PC-9 (cell line): Measurements from ENCODE around the gene MCU. TPM values are rescaled to one million over a fixed set of nuclear protein-coding genes. Genes with fewer than 3 reads are reported as not detected.

Experiments
- BruUV-seq: library from RNA; stranded (reverse); fragments of 400-500 nt; replicated peaks from 2 replicates; lab custom pipeline; 2021; lab: Mats Ljungman, UMichigan
- CTCF ChIA-PET: fragments of 300-600 bp; sonication (Branson Sonifier 250); formaldehyde crosslinking; loops from one replicate; lab custom pipeline; 2022; ENCODE audit warnings: antibody characterized with exemption; lab: Charles Lee
- POLR2A ChIA-PET: fragments of 300-600 bp; sonication (Branson Sonifier 250); formaldehyde crosslinking; loops from one replicate; lab custom pipeline; 2022; ENCODE audit warnings: antibody characterized with exemption; ENCODE audit not compliant: unreplicated experiment; lab: Charles Lee
- DNase-seq, 2 experiments: peaks; one replicate each; pipeline versions ENCODE4 v3.0.0 to v3.0.0-alpha.2; 2015 to 2022; ENCODE audit warnings: mixed read lengths in 1 of 2
- H2AFZ ChIP-seq: fragments of 200-600 bp; sonication (generic); 2 replicates; pipeline ENCODE4 v1.8.1; 2017; ENCODE audit warnings: antibody characterized with exemption
- H3F3A ChIP-seq: fragments of 200-600 bp; sonication (generic); 2 replicates; pipeline ENCODE4 v1.8.1; 2017; ENCODE audit warnings: antibody characterized with exemption, mild to moderate bottlenecking, low read depth; ENCODE audit not compliant: insufficient read depth
- H3K27ac ChIP-seq: fragments of 200-600 bp; sonication (generic); 2 replicates; pipeline ENCODE4 v1.6.1; 2016; ENCODE audit warnings: mixed run types
- H3K27me3 ChIP-seq: fragments of 200-600 bp; sonication (generic); 2 replicates; pipeline ENCODE4 v1.6.1; 2016; ENCODE audit warnings: low read depth, mixed run types; ENCODE audit not compliant: insufficient read depth
- H3K36me3 ChIP-seq: fragments of 200-600 bp; sonication (generic); 2 replicates; pipeline ENCODE4 v1.6.1; 2016; ENCODE audit warnings: low read depth, mixed run types
- H3K4me1 ChIP-seq: fragments of 200-600 bp; sonication (generic); replicated peaks from 2 replicates; pipeline ENCODE4 v1.6.1; 2016; ENCODE audit warnings: mixed run types; ENCODE audit not compliant: insufficient read depth
- H3K4me2 ChIP-seq: fragments of 200-600 bp; sonication (generic); 2 replicates; pipeline ENCODE4 v1.6.1; 2017; ENCODE audit warnings: mixed run types
- H3K4me3 ChIP-seq: fragments of 200-600 bp; sonication (generic); 2 replicates; pipeline ENCODE4 v1.6.1; 2016; ENCODE audit warnings: mixed run types
- H3K79me2 ChIP-seq: fragments of 200-600 bp; sonication (generic); 2 replicates; pipeline ENCODE4 v1.6.1; 2017; ENCODE audit warnings: low read depth, mixed run types
- H3K9me2 ChIP-seq: fragments of 200-600 bp; sonication (generic); 2 replicates; pipeline ENCODE4 v1.8.1; 2017; ENCODE audit warnings: mild to moderate bottlenecking; ENCODE audit not compliant: insufficient read depth
- H3K9me3 ChIP-seq: fragments of 200-600 bp; sonication (generic); 2 replicates; pipeline ENCODE4 v1.8.1; 2016; ENCODE audit warnings: low read depth; ENCODE audit not compliant: insufficient read depth
- H4K20me1 ChIP-seq: fragments of 200-600 bp; sonication (generic); 2 replicates; pipeline ENCODE4 v1.8.1; 2017; ENCODE audit not compliant: insufficient read depth
- CTCF ChIP-seq: fragments of 200-600 bp; sonication (generic); conservative IDR thresholded peaks from 2 replicates; pipeline ENCODE4 v1.6.1; 2017; ENCODE audit warnings: mixed run types, antibody characterized with exemption, mild to moderate bottlenecking, moderate library complexity
- EZH2 ChIP-seq: fragments of 200-600 bp; sonication (generic); IDR thresholded peaks from 2 replicates; pipeline ENCODE4 v1.8.0; 2017; ENCODE audit warnings: antibody characterized with exemption, low read depth
- intact Hi-C: fragments of 100-400 bp; cut with micrococcal nuclease; formaldehyde crosslinking; loops from one replicate; pipeline ENCODE4 v1.10.0; 2022; ENCODE audit not compliant: unreplicated experiment
- total RNA-seq: library from RNA; stranded (reverse); gene quantifications from 2 replicates; pipeline ENCODE4 v1.2.3, GENCODE V29; 2021

Gene MCU
- total RNA-seq, 1 experiment from 2014 or later, result 59.5 TPM

- no peak for DNase-seq
- Histone ChIP-seq H3F3A (no peaks in the 10 kb centered on the region; the same call in 1 of the 2 replicates), H3K27me3 (no peaks in the 10 kb centered on the region), H3K36me3 (peaks cover 9% of the 10 kb centered on the region; the same call in 1 of the 2 replicates), H4K20me1 (no peaks in the 10 kb centered on the region), H3K9me2 (no peaks in the 10 kb centered on the region), H3K4me3 (no peak overlapping the region), H3K79me2 (peaks cover 46% of the 10 kb centered on the region), H3K4me2 (no peak overlapping the region), H3K4me1 (no peaks in the 10 kb centered on the region), H2AFZ (no peak overlapping the region), H3K9me3 (no peaks in the 10 kb centered on the region), H3K27ac (no peak overlapping the region)
- ChIA-PET CTCF (no interaction called here), POLR2A (no interaction called here)
- intact Hi-C loops, result no loop called here
- BruUV-seq, result no TSS peak
- TF ChIP-seq CTCF, result no peak
- no peak for TF ChIP-seq EZH2
Observed at GRCh38 chr10:72727130-72727529, 35.2 kb downstream of the MCU start.

GRCh38 chr10:72728462-72728861 is 36.5 kb downstream of the MCU start:
- H4K20me1 ChIP-seq, result no peaks in the 10 kb centered on the region
- TF ChIP-seq EZH2 (no peak), CTCF (no peak)

GRCh38 chr10:72729528-72729927 is 37.6 kb downstream of the MCU start:
- Histone ChIP-seq H3K79me2 (peaks cover 48% of the 10 kb centered on the region), H3K4me2 (no peak overlapping the region), H3K9me3 (no peaks in the 10 kb centered on the region), H3K27me3 (no peaks in the 10 kb centered on the region), H3K27ac (no peak overlapping the region), H3K9me2 (no peaks in the 10 kb centered on the region), H4K20me1 (no peaks in the 10 kb centered on the region), H2AFZ (no peak overlapping the region), H3K36me3 (peaks cover under 1% of the 10 kb centered on the region; the same call in 1 of the 2 replicates), H3F3A (peaks cover 3% of the 10 kb centered on the region; the same call in 1 of the 2 replicates), H3K4me3 (no peak overlapping the region), H3K4me1 (no peaks in the 10 kb centered on the region)
- ChIA-PET CTCF (no interaction called here), POLR2A (no interaction called here)
- no peak for DNase-seq
- intact Hi-C loops, result no loop called here
- BruUV-seq, result no TSS peak
- TF ChIP-seq CTCF, result no peak
- TF ChIP-seq EZH2, result no peak

More at GRCh38 chr10:72728462-72728861, 36.5 kb downstream of the MCU start:
- Histone ChIP-seq H3K36me3 (peaks cover 7% of the 10 kb centered on the region; the same call in 1 of the 2 replicates), H2AFZ (no peak overlapping the region), H3K27me3 (no peaks in the 10 kb centered on the region), H3K9me2 (no peaks in the 10 kb centered on the region), H3K9me3 (no peaks in the 10 kb centered on the region), H3K27ac (no peak overlapping the region), H3F3A (peaks cover 3% of the 10 kb centered on the region; the same call in 1 of the 2 replicates), H3K4me1 (no peaks in the 10 kb centered on the region), H3K4me2 (no peak overlapping the region), H3K4me3 (no peak overlapping the region), H3K79me2 (peaks cover 46% of the 10 kb centered on the region)
- no peak for DNase-seq
- CTCF ChIA-PET, result no interaction called here
- intact Hi-C loops, result no loop called here
- POLR2A ChIA-PET, result interaction anchor here (0.5 kb wide), 1 partner anchor 785 kb away, joined by 4 read pairs; no protein-coding TSS in a partner anchor
- BruUV-seq, result no TSS peak
